NCI-H2107 (cell line): ENCODE data around the gene CEP135.

Source experiments
- DNase-seq: peaks from one replicate; lab custom pipeline; 2025; lab: John Stamatoyannopoulos, UW

The CEP135 gene

GRCh38 chr4:56077676-56078075 lies 128.9 kb downstream of the CEP135 start:
- DNase-seq, result no peak

GRCh38 chr4:56078866-56079265 lies 130.1 kb downstream of the CEP135 start:
- no peak for DNase-seq

GRCh38 chr4:56080384-56080783 lies 131.6 kb downstream of the CEP135 start:
- no peak for DNase-seq

GRCh38 chr4:56082829-56083228 lies 134.1 kb downstream of the CEP135 start:
- no peak for DNase-seq
